GM19467 (cell line): ENCODE measurements around the gene HMGA1.

Experiments used
- ATAC-seq: cut with Tn5 transposase; IDR thresholded peaks from one replicate; pipeline ENCODE4 v1.9.1; 2021; ENCODE audit warnings: mild to moderate bottlenecking, moderate library complexity; ENCODE audit not compliant: unreplicated experiment

The HMGA1 gene

GRCh38 chr6:34285448-34286164, 48.9 kb downstream of the HMGA1 start:
- ATAC-seq = no peak

GRCh38 chr6:34288581-34288980, 51.9 kb downstream of the HMGA1 start:
- ATAC-seq = no peak

- no peak for ATAC-seq
These were observed 52.5 kb downstream of the HMGA1 start for GRCh38 chr6:34289137-34289536.

- no peak for ATAC-seq
These were observed 56.3 kb downstream of the HMGA1 start for GRCh38 chr6:34292954-34293353.

- peak; percentile 80 for ATAC-seq
These were observed 59.0 kb downstream of the HMGA1 start for GRCh38 chr6:34295721-34296120.
